ENCODE measurements around the gene TMEM225B.

DNA sequence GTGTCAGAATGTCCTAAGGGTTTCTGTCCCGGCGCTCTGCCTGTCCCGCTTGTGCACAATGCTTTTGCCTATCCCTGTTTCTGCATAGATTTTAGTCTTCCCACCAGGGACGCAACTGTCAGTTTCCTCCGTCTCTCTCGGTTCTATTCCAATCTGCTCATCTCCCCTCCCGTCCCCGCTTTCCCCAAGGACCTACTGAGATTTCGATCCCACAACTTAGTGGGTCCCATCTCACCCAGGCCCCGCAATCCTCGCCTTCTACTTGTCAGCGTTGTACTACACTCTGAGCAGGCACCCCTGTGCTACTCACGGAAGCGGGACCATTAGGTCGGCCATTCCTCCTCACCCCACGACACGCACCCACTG lies 40.1 kb upstream of the TMEM225B start:
- TF ChIP-seq CTCF (IDR thresholded peaks at IDR 0.05; ENCODE audit: borderline replicate concordance, extremely low read depth, low read length, poor library complexity, severe bottlenecking) (no peak), EZH2 (IDR thresholded peaks at IDR 0.05; ENCODE audit: borderline replicate concordance, low read depth, low read length, severe bottlenecking) (no peak)

Measured in DND-41 (cell line).